HEK293 (cell line): Measurements from ENCODE around the gene RPL10.

Experiments
- ATF2 ChIP-seq: fragments of 450-650 bp; formaldehyde crosslinking; IDR thresholded peaks from 2 replicates; pipeline ENCODE4 v1.5.1; 2016; ENCODE audit warnings: missing biosample characterization, missing genetic modification characterization, low read depth
- BCL11B ChIP-seq: fragments of 450-650 bp; formaldehyde crosslinking; IDR thresholded peaks from 2 replicates; pipeline ENCODE4 v1.5.1; 2016; ENCODE audit warnings: low read depth, missing biosample characterization, missing genetic modification characterization
- GLI2 ChIP-seq: fragments of 450-650 bp; formaldehyde crosslinking; IDR thresholded peaks from 2 replicates; pipeline ENCODE4; 2017; ENCODE audit warnings: missing biosample characterization, missing genetic modification characterization, low read depth, borderline replicate concordance
- KLF9 ChIP-seq: fragments of 450-650 bp; formaldehyde crosslinking; IDR thresholded peaks from 2 replicates; pipeline ENCODE4 v1.5.1; 2016; ENCODE audit warnings: missing biosample characterization, missing genetic modification characterization, low read depth
- PATZ1 ChIP-seq: fragments of 450-650 bp; formaldehyde crosslinking; IDR thresholded peaks from 2 replicates; pipeline ENCODE4 v1.5.1; 2016; ENCODE audit warnings: missing biosample characterization, missing genetic modification characterization
- ZBTB48 ChIP-seq: fragments of 450-650 bp; formaldehyde crosslinking; IDR thresholded peaks from 2 replicates; pipeline ENCODE4 v1.5.1; 2016; ENCODE audit warnings: missing biosample characterization, missing genetic modification characterization
- ZEB2 ChIP-seq: fragments of 450-650 bp; formaldehyde crosslinking; IDR thresholded peaks from 2 replicates; pipeline ENCODE4 v1.5.1; 2016; ENCODE audit warnings: missing biosample characterization, missing genetic modification characterization
- ZFP3 ChIP-seq: fragments of 450-650 bp; formaldehyde crosslinking; IDR thresholded peaks from 2 replicates; pipeline ENCODE4 v1.5.1; 2016; ENCODE audit warnings: low read depth, missing biosample characterization, missing genetic modification characterization
- ZFP41 ChIP-seq: fragments of 450-650 bp; formaldehyde crosslinking; IDR thresholded peaks from 2 replicates; pipeline ENCODE4 v1.5.1; 2016; ENCODE audit warnings: missing biosample characterization, missing genetic modification characterization, borderline replicate concordance
- ZFP69B ChIP-seq: fragments of 450-650 bp; formaldehyde crosslinking; IDR thresholded peaks from 2 replicates; pipeline ENCODE4 v1.5.1; 2016; ENCODE audit warnings: missing biosample characterization, missing genetic modification characterization
- ZNF114 ChIP-seq: fragments of 450-650 bp; formaldehyde crosslinking; IDR thresholded peaks from 2 replicates; pipeline ENCODE4 v1.5.0; 2017; ENCODE audit warnings: missing biosample characterization, missing genetic modification characterization
- ZNF138 ChIP-seq: fragments of 450-650 bp; formaldehyde crosslinking; IDR thresholded peaks from 2 replicates; pipeline ENCODE4 v1.5.1; 2016; ENCODE audit warnings: missing biosample characterization, missing genetic modification characterization, borderline replicate concordance
- ZNF16 ChIP-seq: fragments of 450-650 bp; formaldehyde crosslinking; IDR thresholded peaks from 2 replicates; pipeline ENCODE4 v1.5.1; 2016; ENCODE audit warnings: low read depth, missing biosample characterization, missing genetic modification characterization
- ZNF169 ChIP-seq: fragments of 450-650 bp; formaldehyde crosslinking; IDR thresholded peaks from 2 replicates; pipeline ENCODE4 v1.5.1; 2016; ENCODE audit warnings: missing biosample characterization, missing genetic modification characterization
- ZNF211 ChIP-seq: fragments of 450-650 bp; formaldehyde crosslinking; IDR thresholded peaks from 2 replicates; pipeline ENCODE4 v1.5.1; 2016; ENCODE audit warnings: low read depth, missing biosample characterization, missing genetic modification characterization
- ZNF350 ChIP-seq: fragments of 450-650 bp; formaldehyde crosslinking; IDR thresholded peaks from 2 replicates; pipeline ENCODE4 v1.5.0; 2017; ENCODE audit warnings: missing biosample characterization, mild to moderate bottlenecking, missing genetic modification characterization
- ZNF398 ChIP-seq: fragments of 450-650 bp; formaldehyde crosslinking; IDR thresholded peaks from 2 replicates; pipeline ENCODE4 v1.5.1; 2017; ENCODE audit warnings: missing biosample characterization, missing genetic modification characterization
- ZNF423 ChIP-seq: fragments of 450-650 bp; formaldehyde crosslinking; IDR thresholded peaks from 2 replicates; pipeline ENCODE4 v1.5.1; 2016; ENCODE audit warnings: missing biosample characterization, missing genetic modification characterization
- ZNF449 ChIP-seq: fragments of 450-650 bp; formaldehyde crosslinking; IDR thresholded peaks from 2 replicates; pipeline ENCODE4 v1.5.1; 2017; ENCODE audit warnings: missing biosample characterization, mild to moderate bottlenecking, missing genetic modification characterization, moderate library complexity
- ZNF488 ChIP-seq: fragments of 450-650 bp; formaldehyde crosslinking; IDR thresholded peaks from 2 replicates; pipeline ENCODE4 v1.5.1; 2016; ENCODE audit warnings: missing biosample characterization, missing genetic modification characterization
- ZNF513 ChIP-seq: fragments of 450-650 bp; IDR thresholded peaks from 2 replicates; pipeline ENCODE4 v1.5.1; 2018; ENCODE audit warnings: missing biosample characterization, missing genetic modification characterization
- ZNF530 ChIP-seq: fragments of 450-650 bp; formaldehyde crosslinking; IDR thresholded peaks from 2 replicates; pipeline ENCODE4 v1.5.1; 2016; ENCODE audit warnings: low read depth, missing biosample characterization, missing genetic modification characterization
- ZNF544 ChIP-seq: fragments of 450-650 bp; formaldehyde crosslinking; IDR thresholded peaks from 2 replicates; pipeline ENCODE4 v1.5.0; 2017; ENCODE audit warnings: missing biosample characterization, missing genetic modification characterization
- ZNF585B ChIP-seq: fragments of 450-650 bp; formaldehyde crosslinking; IDR thresholded peaks from 2 replicates; pipeline ENCODE4 v1.5.1; 2016; ENCODE audit warnings: missing biosample characterization, missing genetic modification characterization
- ZNF621 ChIP-seq: fragments of 450-650 bp; formaldehyde crosslinking; IDR thresholded peaks from 2 replicates; pipeline ENCODE4 v1.5.1; 2017; ENCODE audit warnings: missing biosample characterization, missing genetic modification characterization
- ZNF645 ChIP-seq: fragments of 450-650 bp; formaldehyde crosslinking; IDR thresholded peaks from 2 replicates; pipeline ENCODE4; 2016; ENCODE audit warnings: missing biosample characterization, missing genetic modification characterization
- ZNF654 ChIP-seq: fragments of 450-650 bp; formaldehyde crosslinking; IDR thresholded peaks from 2 replicates; pipeline ENCODE4 v1.5.1; 2016; ENCODE audit warnings: low read depth, missing biosample characterization, missing genetic modification characterization
- ZNF658 ChIP-seq: fragments of 450-650 bp; formaldehyde crosslinking; IDR thresholded peaks from 2 replicates; pipeline ENCODE4; 2016; ENCODE audit warnings: missing biosample characterization, missing genetic modification characterization
- ZNF777 ChIP-seq: fragments of 450-650 bp; formaldehyde crosslinking; IDR thresholded peaks from 2 replicates; pipeline ENCODE4 v1.5.1; 2017; ENCODE audit warnings: missing biosample characterization, missing genetic modification characterization, borderline replicate concordance

Gene RPL10

GRCh38 chrX:154436983-154437752 lies 39.0 kb downstream of the RPL10 start, which contains the start of gene GDI1 (continued):
- TF ChIP-seq ZFP41 = no peak
- TF ChIP-seq PATZ1 (tag by site-specific recombination) = 0 out of 2 replicates have a peak, but pooled peaks have one; percentile 48
- TF ChIP-seq ZNF169 (tag by site-specific recombination) = 0 out of 2 replicates have a peak, but pooled peaks have one; percentile 55
- TF ChIP-seq GLI2 (tag by site-specific recombination) = no peak
- TF ChIP-seq KLF9 (tag by site-specific recombination) = peak; percentile 68
- TF ChIP-seq ZNF530 (tag by site-specific recombination) = no peak
- TF ChIP-seq ZFP3 (tag by site-specific recombination) = no peak
- no peak for TF ChIP-seq BCL11B (tag by site-specific recombination)
- no peak for TF ChIP-seq ZNF544 (tag by site-specific recombination)
- TF ChIP-seq ZNF449 (tag by site-specific recombination) = no peak
- TF ChIP-seq ZEB2 (tag by site-specific recombination) = peak; percentile 41; the same call in 1 of the 2 replicates
- TF ChIP-seq ZFP69B = no peak
- no peak for TF ChIP-seq ZNF398 (tag by site-specific recombination)
- TF ChIP-seq ZNF211 = no peak
- TF ChIP-seq ZNF585B (tag by site-specific recombination) = no peak
- no peak for TF ChIP-seq ATF2 (tag by site-specific recombination)
- no peak for TF ChIP-seq ZNF645
- TF ChIP-seq ZNF777 (tag by site-specific recombination) = no peak
- TF ChIP-seq ZNF138 (tag by site-specific recombination) = no peak
- no peak for TF ChIP-seq ZNF16
- TF ChIP-seq ZNF621 (tag by site-specific recombination) = no peak
- no peak for TF ChIP-seq ZNF114
- no peak for TF ChIP-seq ZNF654 (tag by site-specific recombination)
- no peak for TF ChIP-seq ZBTB48 (tag by site-specific recombination)
- no peak for TF ChIP-seq ZNF423
- TF ChIP-seq ZNF488 (tag by site-specific recombination) = no peak
- no peak for TF ChIP-seq ZNF350 (tag by site-specific recombination)
- TF ChIP-seq ZNF658 (tag by site-specific recombination) = no peak
- 0 out of 2 replicates have a peak, but pooled peaks have one; percentile 20 for TF ChIP-seq ZNF513 (tag by site-specific recombination)
